ENCODE measurements around the gene KLHL29.

KLHL29 gene

GRCh38 chr2:23630961-23631360 is 246.0 kb downstream of the KLHL29 start:
- H3K27ac ChIP-seq = no peak overlapping the region
- TF ChIP-seq CTCF (conservative IDR thresholded peaks at IDR 0.05) = no peak
- no peak for TF ChIP-seq ZFX (IDR thresholded peaks at IDR 0.05)

- no peak overlapping the region for H3K27ac ChIP-seq
- TF ChIP-seq ZFX (IDR thresholded peaks at IDR 0.05) = no peak
- TF ChIP-seq CTCF (conservative IDR thresholded peaks at IDR 0.05) = no peak
Measured at GRCh38 chr2:23631389-23631788, 246.4 kb downstream of the KLHL29 start.

GRCh38 chr2:23632386-23632785 is 247.4 kb downstream of the KLHL29 start:
- TF ChIP-seq CTCF (conservative IDR thresholded peaks at IDR 0.05) (no peak), ZFX (IDR thresholded peaks at IDR 0.05) (no peak)

GRCh38 chr2:23632831-23633395 is 247.9 kb downstream of the KLHL29 start:
- no peak for TF ChIP-seq CTCF (conservative IDR thresholded peaks at IDR 0.05)
- no peak for TF ChIP-seq ZFX (IDR thresholded peaks at IDR 0.05)
- H3K27ac ChIP-seq = no peak overlapping the region

More at GRCh38 chr2:23632386-23632785, 247.4 kb downstream of the KLHL29 start:
- H3K27ac ChIP-seq = no peak overlapping the region

GRCh38 chr2:23633966-23634365 is 249.0 kb downstream of the KLHL29 start:
- no peak overlapping the region for H3K27ac ChIP-seq
- TF ChIP-seq ZFX (IDR thresholded peaks at IDR 0.05) (no peak), CTCF (conservative IDR thresholded peaks at IDR 0.05) (no peak)

- TF ChIP-seq ZFX (IDR thresholded peaks at IDR 0.05) (no peak), CTCF (conservative IDR thresholded peaks at IDR 0.05) (no peak)
- H3K27ac ChIP-seq = no peak overlapping the region
Measured at GRCh38 chr2:23635442-23636340, 250.7 kb downstream of the KLHL29 start.

- TF ChIP-seq CTCF (conservative IDR thresholded peaks at IDR 0.05) = no peak; the same call in 1 of the 2 replicates
- no peak for TF ChIP-seq ZFX (IDR thresholded peaks at IDR 0.05)
- H3K27ac ChIP-seq = no peak overlapping the region
Measured at GRCh38 chr2:23636426-23636825, 251.4 kb downstream of the KLHL29 start.
